Small intestine (tissue), 7 donors: ENCODE data around the gene NYNRIN. TPM values are rescaled to one million over a fixed set of nuclear protein-coding genes. Genes with fewer than 3 reads are reported as not detected.

Experiments
- DNase-seq, 2 donors: peaks; one replicate each; pipeline versions ENCODE4 v3.0.0 to v3.0.0-alpha.2; 2013
- FAIRE-seq: peaks from 2 replicates; lab custom pipeline; 2012; peaks lifted over from hg19 to GRCh38; lab: Jason Lieb, UNC
- H3K27ac ChIP-seq, 3 donors: one replicate each; pipeline ENCODE4 v1.5.1; 2013; ENCODE audit warnings: low read length in 2 of 3, mild to moderate bottlenecking in 2 of 3, control low read depth in 1 of 3, inconsistent platforms in 1 of 3, low read depth in 1 of 3, moderate library complexity in 1 of 3
- H3K27me3 ChIP-seq, 3 donors: one replicate each; pipeline ENCODE4 v1.6.1; 2013; ENCODE audit warnings: low read length in 3 of 3, inconsistent platforms in 1 of 3; ENCODE audit not compliant: control insufficient read depth in 3 of 3, insufficient read depth in 3 of 3
- H3K36me3 ChIP-seq, 3 donors: one replicate each; pipeline ENCODE4 v1.6.1; 2013; ENCODE audit warnings: low read length in 3 of 3, inconsistent platforms in 1 of 3, low read depth in 1 of 3, mild to moderate bottlenecking in 1 of 3, moderate library complexity in 1 of 3; ENCODE audit not compliant: control insufficient read depth in 3 of 3, insufficient read depth in 2 of 3
- H3K4me1 ChIP-seq, 3 donors: one replicate each; pipeline ENCODE4 v1.6.1; 2013; ENCODE audit warnings: low read length in 2 of 3, inconsistent platforms in 1 of 3, low read depth in 1 of 3, mild to moderate bottlenecking in 1 of 3, moderate library complexity in 1 of 3; ENCODE audit not compliant: control insufficient read depth in 3 of 3, insufficient read depth in 2 of 3
- H3K4me3 ChIP-seq, 3 donors: one replicate each; pipeline ENCODE4 v1.5.1; 2013; ENCODE audit warnings: low read length in 3 of 3, control low read depth in 1 of 3, inconsistent platforms in 1 of 3, low read depth in 1 of 3, mild to moderate bottlenecking in 1 of 3, moderate library complexity in 1 of 3
- H3K9me3 ChIP-seq, 2 donors: one replicate each; pipeline ENCODE4 v1.6.1; 2013; ENCODE audit warnings: low read depth in 1 of 2, low read length in 1 of 2; ENCODE audit not compliant: control insufficient read depth in 2 of 2, insufficient read depth in 1 of 2
- WGBS, 3 donors: extraction: QIAGEN DNeasy Blood & Tissue Kit; methylation state at CpG; one replicate each; pipeline ENCODE4 v1.1.7; 2013; 5-methylcytosine and 5-hydroxymethylcytosine counted together
- polyA plus RNA-seq, 4 donors: library from polyadenylated mRNA; stranded (reverse) in 3 of 4; unstranded in 1 of 4; fragments of 200-250 nt in 3 of 4; fragments of 120-200 nt in 1 of 4; gene quantifications; one replicate each; pipeline versions ENCODE4 v1.2.1 to v1.2.3, GENCODE V29; 2013
- donor health status: healthy with polysubstance abuse.
- donor health status: control.
- donor health status: control.
- donor health status: Bipolar disorder and iron deficiency.
- donor health status: healthy.

NYNRIN gene
- polyA plus RNA-seq, 4 donors: 0.22 to 53.2 (median 3.9) TPM

DNA sequence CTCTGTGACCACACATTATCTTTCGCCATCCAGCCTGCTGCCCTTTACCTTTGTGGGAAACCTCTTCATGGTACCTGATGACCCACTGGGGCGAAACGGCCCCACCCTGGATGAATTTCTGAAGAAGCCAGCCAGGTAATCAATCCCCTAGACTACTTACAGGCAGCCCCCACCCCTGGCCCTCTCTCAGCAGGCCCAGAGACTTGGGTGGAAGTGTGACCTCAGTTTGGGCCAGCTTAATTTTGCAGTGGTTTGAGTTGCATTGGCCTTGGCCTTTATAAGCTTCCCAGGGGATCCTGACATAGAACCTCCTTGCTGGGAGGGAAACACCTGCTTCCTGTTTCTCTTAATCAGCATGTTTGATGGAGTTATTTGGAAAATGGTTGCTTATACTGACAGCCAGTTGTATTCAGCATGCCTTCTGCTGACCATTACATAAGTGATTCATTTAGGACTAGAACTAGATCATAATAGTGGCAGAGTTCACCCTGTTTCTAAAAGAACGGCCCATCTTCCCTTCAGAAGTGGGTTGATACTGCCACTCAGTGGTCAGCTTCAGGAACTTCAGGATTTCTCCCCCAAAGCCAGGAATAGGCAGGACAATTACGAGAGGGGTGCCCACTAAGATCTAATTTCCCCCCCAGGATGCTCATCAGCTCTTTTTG lies 37.7 kb downstream of the NYNRIN start:
- no peaks in the 10 kb centered on the region for H3K27me3 ChIP-seq
- DNase-seq (peak; percentile 72 to 75), FAIRE-seq (no peak)
- WGBS, 3 donors: 51 to 55% (median 53%) methylated on average over 5 of the region's 5 CpGs
- peaks cover 0 to 73% (median 32%) of the 10 kb centered on the region in 3 donors for H3K36me3 ChIP-seq
- H3K9me3 ChIP-seq: no peaks in the 10 kb centered on the region
- H3K27ac ChIP-seq: peak overlapping the region in 2 of 3 donors; percentile 2 to 19
- H3K4me3 ChIP-seq: no peak overlapping the region
- peaks cover 2 to 18% (median 3%) of the 10 kb centered on the region in 3 donors for H3K4me1 ChIP-seq

GRCh38 chr14:24437020-24437735 lies 38.4 kb downstream of the NYNRIN start:
- Histone ChIP-seq H3K4me1 (peaks cover 4 to 18% (median 4%) of the 10 kb centered on the region in 3 donors), H3K27ac (peak overlapping the region in 1 of 3 donors; percentile 19), H3K9me3 (no peaks in the 10 kb centered on the region), H3K36me3 (peaks cover 0 to 66% (median 32%) of the 10 kb centered on the region in 3 donors), H3K4me3 (no peak overlapping the region), H3K27me3 (no peaks in the 10 kb centered on the region)
- no peak for FAIRE-seq
- DNase-seq: no peak
- WGBS, 3 donors: 71 to 78% (median 77%) methylated on average over 12 of the region's 12 CpGs

- DNase-seq (no peak), FAIRE-seq (no peak)
- H3K36me3 ChIP-seq: peaks cover 0 to 61% (median 32%) of the 10 kb centered on the region in 3 donors
- no peaks in the 10 kb centered on the region for H3K27me3 ChIP-seq
- H3K9me3 ChIP-seq: no peaks in the 10 kb centered on the region
- peak overlapping the region in 1 of 3 donors; percentile 19 for H3K27ac ChIP-seq
- 76 to 81% (median 78%) methylated on average over 2 of the region's 2 CpGs for WGBS, 3 donors
- H3K4me1 ChIP-seq: peaks cover 4 to 13% (median 4%) of the 10 kb centered on the region in 3 donors
- H3K4me3 ChIP-seq: no peak overlapping the region
Observed at GRCh38 chr14:24437736-24438067, 38.9 kb downstream of the NYNRIN start.

DNA sequence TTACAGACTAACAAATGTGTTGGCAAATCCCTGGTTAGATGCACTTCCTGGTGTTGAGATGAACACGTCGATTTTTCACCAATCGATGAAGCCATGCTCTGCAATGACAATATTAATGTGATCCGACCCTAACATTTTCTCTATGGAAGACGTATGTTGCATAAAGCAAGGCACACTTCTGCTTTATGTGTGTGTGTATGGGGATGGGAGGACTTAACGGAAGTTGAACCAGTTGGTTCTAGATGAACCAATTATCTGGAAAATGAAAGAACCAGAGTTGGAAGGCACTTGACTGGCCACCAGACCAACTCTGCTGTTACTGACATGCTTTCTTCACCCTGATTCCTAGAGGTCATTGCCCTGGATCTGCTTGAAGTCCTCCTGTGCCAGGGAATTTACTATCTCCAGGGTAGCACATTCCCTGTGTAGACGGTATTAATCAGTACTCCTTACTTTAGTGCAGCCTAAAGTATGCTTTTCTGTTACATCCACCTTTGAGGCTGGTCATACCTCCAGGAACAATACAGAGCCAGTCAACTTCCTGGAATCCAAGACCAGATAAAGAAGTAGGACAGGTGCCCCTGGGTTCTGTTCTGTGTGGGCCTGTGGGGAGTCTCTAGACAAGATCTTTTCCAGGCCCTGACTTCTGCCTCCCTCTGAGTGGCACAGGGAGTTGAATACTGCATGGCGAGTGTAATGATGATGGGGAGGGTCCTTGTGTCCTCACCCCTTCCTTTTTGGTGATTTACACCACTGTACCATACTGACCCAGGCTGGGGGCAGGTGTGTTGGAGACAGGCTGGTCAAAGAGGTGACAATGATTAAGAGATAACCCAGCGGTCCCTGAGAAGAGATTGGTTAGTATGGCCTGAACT lies 39.7 kb downstream of the NYNRIN start:
- WGBS, 3 donors: 63 to 69% (median 66%) methylated on average over 9 of the region's 9 CpGs
- Histone ChIP-seq H3K4me3 (no peak overlapping the region), H3K27ac (peak overlapping the region in 1 of 3 donors; percentile 6), H3K9me3 (no peaks in the 10 kb centered on the region), H3K36me3 (peaks cover 0 to 58% (median 32%) of the 10 kb centered on the region in 3 donors), H3K4me1 (peaks cover 6 to 11% (median 7%) of the 10 kb centered on the region in 3 donors), H3K27me3 (no peaks in the 10 kb centered on the region)
- FAIRE-seq: no peak
- DNase-seq: no peak

DNA sequence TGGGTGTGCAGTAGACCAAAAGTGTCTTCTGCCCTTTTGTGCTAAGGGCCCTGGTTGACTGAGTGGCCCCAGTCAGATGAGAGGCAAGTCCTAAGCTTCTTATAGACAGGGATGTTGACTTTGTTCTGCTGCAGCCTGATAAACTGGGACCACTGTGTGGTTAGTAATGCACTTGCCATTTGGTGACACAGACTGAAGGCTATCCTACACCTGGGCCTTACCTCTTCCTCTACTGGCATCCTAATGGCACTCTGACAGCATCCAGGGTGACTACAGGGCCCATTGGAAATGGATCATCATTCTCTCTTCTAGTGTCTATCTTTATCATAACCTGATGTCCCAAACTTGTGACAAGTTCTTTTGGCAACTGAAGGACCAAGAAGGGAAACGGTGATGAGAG lies 40.5 kb downstream of the NYNRIN start:
- no peak for FAIRE-seq

GRCh38 chr14:24439830-24440605 lies 41.2 kb downstream of the NYNRIN start:
- H3K27ac ChIP-seq: no peak overlapping the region
- DNase-seq (no peak), FAIRE-seq (no peak)
- H3K4me3 ChIP-seq: no peak overlapping the region
- H3K4me1 ChIP-seq: peaks cover 7 to 13% (median 9%) of the 10 kb centered on the region in 3 donors
- 71 to 78% (median 74%) methylated on average over 15 of the region's 15 CpGs for whole genome bisulfite sequencing, 3 donors
- peaks cover 0 to 51% (median 30%) of the 10 kb centered on the region in 3 donors for H3K36me3 ChIP-seq
- no peaks in the 10 kb centered on the region for H3K27me3 ChIP-seq
- H3K9me3 ChIP-seq: no peaks in the 10 kb centered on the region

More for the DNA sequence above, 40.5 kb downstream of the NYNRIN start:
- H3K36me3 ChIP-seq: peaks cover 0 to 56% (median 30%) of the 10 kb centered on the region in 3 donors
- peaks cover 7 to 13% (median 9%) of the 10 kb centered on the region in 3 donors for H3K4me1 ChIP-seq
- H3K27ac ChIP-seq: no peak overlapping the region
- no peaks in the 10 kb centered on the region for H3K9me3 ChIP-seq
- H3K27me3 ChIP-seq: no peaks in the 10 kb centered on the region
- no peak overlapping the region for H3K4me3 ChIP-seq
- no peak for DNase-seq
- 39 to 82% (median 68%) methylated on average over 1 of the region's 1 CpG for WGBS, 3 donors

- no peaks in the 10 kb centered on the region for H3K27me3 ChIP-seq
- WGBS, 3 donors: 68 to 81% (median 76%) methylated on average over 8 of the region's 8 CpGs
- no peak for FAIRE-seq
- H3K36me3 ChIP-seq: peaks cover 0 to 45% (median 29%) of the 10 kb centered on the region in 3 donors
- H3K4me1 ChIP-seq: peaks cover 7 to 13% (median 9%) of the 10 kb centered on the region in 3 donors
- no peaks in the 10 kb centered on the region for H3K9me3 ChIP-seq
- H3K27ac ChIP-seq: peak overlapping the region in 1 of 3 donors; percentile 1
- DNase-seq: no peak
- no peak overlapping the region for H3K4me3 ChIP-seq
Observed at GRCh38 chr14:24440606-24441399, 42.0 kb downstream of the NYNRIN start.
